IPS DF 4.7 (cell line): ENCODE measurements around the gene CDC73.
"Not testable (repeated sequence)": the region's sequence is repeated elsewhere in the genome, so short reads cannot be mapped to it uniquely, and the experiment has no call there.

Source experiments
- DNase-seq: peaks from one replicate; pipeline ENCODE4 v3.0.0-alpha.2; 2013; ENCODE audit warnings: low spot score; ENCODE audit errors: extremely low read depth

The CDC73 gene

DNA sequence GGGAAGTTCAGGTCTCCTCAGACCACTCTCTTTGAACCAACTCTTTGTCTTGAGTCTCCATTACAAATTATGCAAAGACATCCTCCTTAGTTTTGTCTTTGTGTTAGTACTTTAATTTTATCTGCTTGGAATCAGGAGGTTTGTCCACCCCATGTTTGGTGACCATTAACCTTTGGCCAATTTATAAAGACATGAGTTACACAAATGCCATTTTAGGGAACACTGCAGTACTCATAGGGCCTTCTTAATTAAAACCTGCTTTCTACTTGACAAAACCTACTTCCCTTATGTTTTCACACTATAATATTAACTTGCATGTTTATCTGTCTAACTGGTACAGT, 7.9 kb upstream of the CDC73 start:
- no peak for DNase-seq

GRCh38 chr1:193114485-193115095, 7.2 kb upstream of the CDC73 start:
- no peak for DNase-seq

DNA sequence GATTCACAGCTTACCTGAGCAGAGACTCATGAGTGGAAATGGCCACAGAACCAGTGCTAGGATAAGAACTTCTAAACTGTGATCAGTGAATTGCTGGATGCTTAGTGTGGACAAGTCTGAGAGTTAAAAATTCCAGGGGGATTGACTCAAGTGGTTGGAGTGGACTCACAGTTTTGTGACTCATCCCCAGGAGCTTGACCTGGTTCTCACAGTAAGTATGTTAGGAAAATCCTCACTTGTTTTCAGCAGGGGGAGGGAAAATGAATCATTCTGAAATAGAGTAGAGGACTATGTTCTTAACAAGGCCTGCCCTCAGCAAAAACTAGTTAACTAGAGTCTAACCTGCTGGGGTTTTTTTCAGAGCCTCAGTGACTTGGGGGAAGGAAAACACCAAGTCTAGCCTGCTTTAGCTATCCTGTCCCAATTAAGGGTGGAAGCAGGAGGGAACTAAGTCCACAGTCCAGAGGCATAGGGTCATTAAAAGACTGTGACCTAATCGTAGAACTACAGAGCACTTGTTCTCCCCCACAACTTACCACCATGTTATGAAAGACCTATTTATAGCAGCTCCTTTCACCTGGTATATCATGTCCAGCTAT, 6.1 kb upstream of the CDC73 start:
- DNase-seq: no peak

DNA sequence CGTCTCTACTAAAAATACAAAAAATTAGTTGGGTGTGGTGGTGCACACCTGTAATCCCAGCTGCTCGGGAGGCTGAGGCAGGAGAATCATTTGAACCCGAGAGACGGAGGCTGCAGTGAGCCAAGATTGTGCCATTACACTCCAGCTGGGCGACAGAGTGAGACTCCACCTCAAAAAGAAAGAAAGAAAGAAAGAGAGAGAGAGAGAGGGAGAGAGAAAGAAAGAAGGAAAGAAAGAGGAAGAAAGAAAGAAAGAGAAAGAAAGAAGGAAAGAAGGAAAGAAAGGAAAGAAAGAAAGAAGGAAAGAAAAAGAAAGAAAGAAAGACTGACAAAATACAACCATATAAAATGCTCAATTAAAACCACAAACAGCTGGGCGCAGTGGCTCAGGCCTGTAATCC, 4.7 kb upstream of the CDC73 start:
- not testable (repeated sequence) for DNase-seq

DNA sequence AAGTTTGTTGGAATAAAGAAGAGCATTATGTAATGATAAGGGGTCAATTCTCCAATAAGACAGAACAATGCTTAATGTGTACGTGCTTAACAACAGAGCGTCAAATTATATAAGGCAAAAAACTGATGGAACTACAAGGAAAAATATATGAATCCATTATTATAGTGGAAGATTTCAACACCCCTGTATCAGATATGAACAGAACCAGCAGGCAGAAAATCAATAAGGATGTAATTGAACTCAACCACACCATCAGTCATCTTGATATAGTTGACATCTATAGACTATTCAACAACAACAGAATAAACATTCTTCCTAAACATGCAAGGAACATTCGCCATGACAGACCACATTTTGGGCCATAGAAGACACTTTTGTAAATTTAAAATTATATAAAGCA, 3.6 kb upstream of the CDC73 start:
- no peak for DNase-seq

DNA sequence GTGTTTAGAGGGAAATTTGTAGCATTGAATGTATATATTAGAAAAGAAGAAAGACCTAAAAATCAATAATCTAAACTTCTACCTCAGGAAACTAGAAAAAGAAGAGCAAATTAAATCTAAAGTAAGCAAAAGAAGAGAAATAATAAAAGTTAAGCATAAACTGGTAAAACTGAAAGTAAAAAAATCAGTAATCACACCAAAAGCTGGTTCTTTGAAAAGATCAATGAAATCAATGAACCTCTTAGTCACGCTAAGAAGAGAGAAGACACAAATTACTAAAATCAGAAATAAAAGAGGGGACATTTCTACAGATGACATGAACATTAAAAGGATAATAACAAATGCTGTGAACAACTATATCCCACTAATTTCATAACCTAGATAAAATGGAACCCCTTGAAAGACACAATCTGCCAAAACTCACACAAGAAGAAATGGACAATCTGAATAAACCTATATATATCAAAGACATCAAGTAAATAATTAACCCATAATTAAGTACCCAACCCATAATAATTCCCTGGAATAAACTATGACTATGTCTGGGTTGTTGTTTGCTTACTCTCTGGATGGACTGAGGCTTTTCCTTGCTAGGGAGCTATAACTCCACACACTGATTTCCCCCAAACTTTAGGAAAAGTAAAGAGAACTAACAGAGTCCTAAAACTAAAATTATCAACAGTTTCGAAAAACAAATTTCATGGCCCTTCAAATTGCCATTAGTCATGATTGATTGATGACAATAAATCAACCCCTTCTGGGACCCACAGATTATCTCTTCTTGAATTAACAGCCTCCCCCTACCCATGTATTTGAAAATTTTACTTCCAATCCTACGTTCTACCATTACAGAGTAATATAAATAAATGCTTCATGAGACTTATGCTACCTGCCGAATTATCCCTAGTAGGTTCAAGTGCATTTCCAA, 2.8 kb upstream of the CDC73 start:
- no peak for DNase-seq

GRCh38 chr1:193120604-193121166, 1.1 kb upstream of the CDC73 start:
- DNase-seq: no peak

DNA sequence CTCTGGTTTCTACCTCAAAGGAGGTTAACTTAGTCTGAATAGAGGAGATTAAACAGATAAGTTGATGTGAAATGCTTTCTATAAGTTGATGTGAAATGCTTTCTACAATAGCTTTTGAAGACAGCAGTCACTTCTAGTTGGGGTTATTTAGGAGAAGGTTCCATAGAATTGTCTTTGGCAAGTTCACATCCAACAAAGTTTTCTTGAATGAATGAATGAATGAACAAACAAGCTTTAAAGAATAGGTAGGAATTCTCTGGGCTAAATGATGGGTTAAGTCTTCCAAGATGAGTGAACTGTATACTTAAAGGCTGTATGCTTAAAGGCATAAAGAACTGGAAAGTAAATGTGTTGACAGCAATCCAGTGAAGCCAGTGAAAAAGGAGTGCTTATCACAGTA, 1.9 kb downstream of the CDC73 start:
- no peak for DNase-seq

- no peak for DNase-seq
Observed at GRCh38 chr1:193125369-193125768, 3.5 kb downstream of the CDC73 start.

DNA sequence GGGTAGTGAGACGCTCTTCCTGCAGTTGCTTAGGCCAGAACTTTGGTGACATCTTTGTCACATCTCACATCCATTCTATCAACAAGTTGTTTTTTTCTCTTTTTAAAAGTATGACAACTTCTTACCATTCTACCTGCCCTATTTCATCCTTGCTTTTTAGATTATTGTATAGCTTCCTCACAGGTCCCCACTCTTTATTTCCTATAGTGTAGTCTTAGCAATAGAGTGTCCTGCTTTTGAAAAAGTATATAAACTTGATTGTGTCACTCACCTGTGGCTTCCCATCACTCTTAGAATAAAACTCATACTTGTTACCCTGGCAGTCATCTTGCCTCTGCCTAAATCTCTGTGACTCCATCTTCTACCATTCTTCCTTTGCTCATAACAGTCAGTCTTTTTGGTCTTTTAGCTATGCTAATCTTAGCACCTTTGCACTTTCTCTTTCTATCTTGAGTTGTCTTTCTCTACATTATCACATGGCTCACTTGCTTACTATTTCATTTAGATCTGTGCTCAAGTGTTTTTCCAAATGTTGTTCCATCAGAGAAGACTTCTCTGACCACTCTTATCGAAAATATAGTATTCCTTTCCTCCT, 9.5 kb downstream of the CDC73 start:
- no peak for DNase-seq

- no peak for DNase-seq
Observed at GRCh38 chr1:193140254-193140653, 18.4 kb downstream of the CDC73 start.

GRCh38 chr1:193141804-193142203, 20.0 kb downstream of the CDC73 start:
- DNase-seq: no peak

DNA sequence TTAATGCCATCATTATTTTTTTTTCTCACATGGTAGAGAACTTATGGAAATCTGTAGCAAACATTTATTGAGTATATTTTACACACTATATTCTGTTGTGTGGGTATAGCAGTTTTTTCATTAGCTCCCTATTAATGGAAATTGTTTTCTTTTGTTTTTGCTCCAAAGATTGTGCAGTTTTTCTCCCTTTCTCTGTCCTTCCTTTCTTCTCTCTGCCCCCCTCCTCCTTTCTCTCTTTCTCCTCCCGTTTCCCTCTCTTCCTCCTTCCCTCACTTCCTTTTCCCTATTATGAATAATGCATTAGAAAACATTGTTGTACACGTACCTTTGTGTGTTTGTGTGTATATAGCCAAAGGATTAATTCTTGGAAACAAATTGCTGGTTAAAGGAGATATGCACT, 20.6 kb downstream of the CDC73 start:
- DNase-seq: no peak

GRCh38 chr1:193143285-193143684, 21.5 kb downstream of the CDC73 start:
- DNase-seq: no peak

- no peak for DNase-seq
Observed at GRCh38 chr1:193144361-193144938, 22.6 kb downstream of the CDC73 start.

- DNase-seq: no peak
Observed at GRCh38 chr1:193144999-193145398, 23.2 kb downstream of the CDC73 start.

DNA sequence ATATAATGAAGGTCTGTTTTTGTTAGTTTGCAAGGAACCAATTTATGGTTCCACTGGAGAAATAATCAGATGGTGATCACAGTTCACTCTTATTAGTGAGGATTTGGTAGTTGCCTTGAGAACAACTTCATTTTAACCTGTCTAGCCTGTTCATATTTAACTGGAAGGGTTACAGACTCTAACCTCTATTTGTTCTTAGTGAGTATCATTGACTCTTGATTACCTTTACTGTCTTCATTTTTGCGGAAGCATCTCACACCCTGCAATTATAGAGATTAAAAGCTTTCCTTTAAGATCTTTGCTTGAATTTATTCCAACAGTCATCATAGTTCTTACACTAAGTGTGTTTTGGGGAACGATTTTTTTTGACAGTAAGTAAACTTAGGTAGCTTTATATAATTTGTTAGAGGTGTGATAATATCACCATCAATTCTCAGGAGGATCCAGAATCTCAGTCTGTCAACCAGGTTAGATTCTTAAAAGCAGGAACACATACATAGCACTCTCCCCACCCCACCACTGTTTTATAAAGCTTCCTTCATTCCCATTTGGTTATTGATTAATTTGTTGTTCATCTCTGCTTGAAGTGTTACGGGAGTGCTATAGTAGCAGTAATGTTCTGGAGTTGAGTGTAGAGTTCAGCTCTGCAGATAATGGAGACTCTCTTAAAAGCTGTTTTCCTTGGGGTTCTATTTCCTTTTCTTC, 34.4 kb downstream of the CDC73 start:
- no peak for DNase-seq

GRCh38 chr1:193156822-193157142, 35.0 kb downstream of the CDC73 start:
- no peak for DNase-seq

GRCh38 chr1:193157360-193157759, 35.5 kb downstream of the CDC73 start:
- no peak for DNase-seq

DNA sequence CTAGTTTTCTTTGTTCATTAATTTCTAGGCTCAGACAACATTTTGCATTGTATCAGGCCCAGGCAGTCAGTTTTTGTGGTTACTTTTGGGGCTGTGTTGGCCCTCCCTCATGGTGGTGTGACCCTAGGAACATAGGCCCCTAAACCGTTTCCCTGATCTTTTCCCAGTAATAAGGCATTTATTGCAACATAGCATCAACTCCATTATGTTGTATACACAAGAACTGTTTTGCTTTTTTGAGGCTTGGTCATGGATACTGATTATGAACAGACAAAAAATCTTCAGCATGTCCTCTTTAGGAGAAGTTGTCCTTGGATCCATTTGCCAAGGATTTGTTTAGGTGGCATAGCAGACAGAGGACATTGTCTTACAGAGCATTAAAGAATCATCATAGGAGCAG, 54.3 kb downstream of the CDC73 start:
- DNase-seq: no peak

DNA sequence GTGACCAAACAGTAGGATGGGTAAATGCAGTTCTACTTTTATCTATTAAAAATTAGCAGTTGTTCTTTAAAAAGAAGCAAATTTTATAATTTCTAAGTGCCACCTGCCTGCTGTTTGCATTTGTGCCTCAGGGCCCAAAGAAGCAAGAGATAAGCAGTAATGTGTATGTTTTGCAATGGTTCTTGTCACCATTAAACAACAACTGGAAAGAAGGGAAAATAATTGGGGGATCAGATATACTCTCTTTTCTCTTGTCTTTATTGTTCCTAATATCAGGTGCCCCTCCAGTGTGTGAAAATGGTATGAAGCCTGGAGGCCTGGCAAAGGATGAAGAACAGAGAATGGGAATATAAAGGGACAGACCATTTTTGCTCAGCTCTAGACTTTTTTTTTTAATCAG, 55.0 kb downstream of the CDC73 start:
- DNase-seq: no peak
